Activated effector memory CD4-positive, alpha-beta T cell treated with Interleukin-2 at 50 U/mL for 16 hours (primary cell): ENCODE measurements around the gene HOXD12.

ENCODE experiments used
- DNase-seq: peaks from one replicate; pipeline ENCODE4 v3.0.0-alpha.2; 2020

The HOXD12 gene, protein sequence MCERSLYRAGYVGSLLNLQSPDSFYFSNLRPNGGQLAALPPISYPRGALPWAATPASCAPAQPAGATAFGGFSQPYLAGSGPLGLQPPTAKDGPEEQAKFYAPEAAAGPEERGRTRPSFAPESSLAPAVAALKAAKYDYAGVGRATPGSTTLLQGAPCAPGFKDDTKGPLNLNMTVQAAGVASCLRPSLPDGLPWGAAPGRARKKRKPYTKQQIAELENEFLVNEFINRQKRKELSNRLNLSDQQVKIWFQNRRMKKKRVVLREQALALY

DNA sequence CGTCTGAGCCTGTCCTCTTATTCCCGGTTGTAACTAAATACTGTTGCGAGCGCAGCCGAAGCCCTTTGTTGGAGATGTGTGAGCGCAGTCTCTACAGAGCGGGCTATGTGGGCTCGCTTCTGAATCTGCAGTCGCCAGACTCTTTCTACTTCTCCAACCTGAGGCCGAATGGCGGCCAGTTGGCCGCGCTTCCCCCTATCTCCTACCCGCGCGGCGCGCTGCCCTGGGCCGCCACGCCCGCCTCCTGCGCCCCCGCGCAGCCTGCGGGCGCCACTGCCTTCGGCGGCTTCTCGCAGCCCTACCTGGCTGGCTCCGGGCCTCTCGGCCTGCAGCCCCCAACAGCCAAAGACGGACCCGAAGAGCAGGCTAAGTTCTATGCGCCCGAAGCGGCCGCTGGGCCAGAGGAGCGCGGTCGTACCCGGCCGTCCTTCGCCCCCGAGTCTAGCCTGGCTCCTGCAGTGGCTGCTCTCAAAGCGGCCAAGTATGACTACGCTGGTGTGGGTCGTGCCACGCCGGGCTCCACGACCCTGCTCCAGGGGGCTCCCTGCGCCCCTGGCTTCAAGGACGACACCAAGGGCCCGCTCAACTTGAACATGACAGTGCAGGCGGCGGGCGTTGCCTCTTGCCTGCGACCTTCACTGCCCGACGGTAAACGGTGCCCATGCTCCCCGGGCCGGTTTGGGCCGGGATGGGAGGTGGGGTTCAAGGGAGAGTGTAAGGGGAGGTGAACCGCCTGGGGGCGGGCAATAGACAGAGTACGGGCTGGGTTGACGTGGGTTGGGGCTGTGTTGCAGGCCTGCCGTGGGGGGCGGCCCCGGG, at the start of gene HOXD12:
HOXD12 (plus strand) TSS at position 68 of the 819 bp plus-strand sequence; CDS start at position 75, 7 bp downstream.
- DNase-seq: no peak

DNA sequence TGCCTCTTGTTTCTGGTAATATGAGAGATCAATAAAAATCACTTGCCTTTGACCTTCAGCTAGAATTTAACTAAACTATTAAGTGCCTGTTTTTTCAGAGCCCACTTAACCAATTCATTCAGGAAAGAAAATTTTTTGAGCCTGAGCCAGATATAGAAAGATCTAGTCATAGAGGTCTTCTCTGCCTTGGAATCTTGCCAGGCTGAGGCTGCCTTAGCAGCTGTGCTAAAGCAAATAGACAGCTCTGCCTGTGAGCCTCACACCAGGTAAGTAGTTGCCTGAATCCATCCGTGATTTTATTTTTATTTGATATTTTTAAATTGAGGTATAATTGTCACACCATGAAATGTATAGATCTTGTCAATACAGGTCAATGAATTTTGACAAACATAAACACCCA, 43.2 kb upstream of the HOXD12 start:
- DNase-seq: no peak

DNA sequence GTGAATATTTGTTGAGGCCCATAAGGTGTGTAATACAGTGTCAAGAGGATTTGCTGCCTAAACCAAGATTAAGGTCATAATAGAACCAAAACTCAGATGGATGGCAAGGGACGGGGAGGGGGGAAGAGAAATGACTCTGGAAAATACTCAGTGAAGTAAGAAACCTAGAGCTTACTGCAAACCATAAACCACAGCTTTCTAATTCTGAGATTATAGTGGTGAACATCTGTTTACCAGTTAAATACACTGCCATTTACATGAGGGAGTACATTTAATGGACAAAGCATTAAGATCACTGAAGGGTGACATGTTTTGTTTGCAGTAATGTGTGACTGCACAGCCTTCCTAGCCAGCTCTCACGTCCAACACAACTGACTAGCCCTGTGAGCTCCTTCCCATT, 35.6 kb upstream of the HOXD12 start:
- DNase-seq: no peak

DNA sequence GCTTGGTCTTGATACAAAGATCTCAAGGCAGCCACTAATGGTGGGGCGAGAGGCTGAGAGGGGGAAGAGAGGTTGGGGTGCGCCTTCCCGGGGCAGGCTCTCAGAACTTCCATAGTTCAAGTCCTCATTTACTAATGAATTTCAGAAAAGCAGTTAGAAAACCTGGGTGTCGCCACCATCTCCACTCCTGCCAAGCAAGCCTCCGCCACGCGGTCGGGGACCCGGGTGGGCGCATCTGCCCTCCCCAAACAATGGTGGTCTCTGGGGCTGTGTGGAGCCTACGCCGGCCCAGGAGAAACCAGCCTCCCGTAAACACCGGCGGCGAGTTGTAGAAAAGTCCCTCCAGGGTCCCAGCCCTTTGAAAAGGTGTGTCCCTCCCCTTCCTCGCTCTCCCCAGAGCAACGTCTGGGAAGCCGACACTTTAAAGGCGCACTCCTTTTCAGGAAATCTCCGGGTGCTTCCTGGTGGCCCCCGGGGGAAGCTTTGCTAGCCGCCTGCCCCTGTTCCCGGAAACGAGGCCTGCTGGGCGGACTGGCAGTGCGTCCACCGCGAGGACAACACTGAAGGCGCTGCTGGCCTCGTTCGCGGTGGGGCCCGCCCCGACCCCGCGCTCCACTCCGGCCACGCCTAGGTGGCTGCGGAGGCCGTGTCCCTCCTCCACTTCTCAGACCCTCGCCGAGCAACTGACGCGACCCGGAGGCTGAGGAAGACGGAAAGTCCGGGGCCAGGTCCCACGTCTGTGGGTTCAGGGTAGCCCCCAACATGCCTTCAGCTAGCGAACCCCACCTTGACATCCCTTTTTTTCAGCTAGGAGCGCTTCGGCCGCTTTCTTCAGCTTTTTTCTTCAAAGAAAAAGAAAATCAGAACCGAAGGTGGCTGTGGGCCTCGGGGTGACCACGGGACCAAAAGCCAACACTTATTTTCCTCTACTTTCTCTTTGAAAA, 32.7 kb upstream of the HOXD12 start:
- no peak for DNase-seq

DNA sequence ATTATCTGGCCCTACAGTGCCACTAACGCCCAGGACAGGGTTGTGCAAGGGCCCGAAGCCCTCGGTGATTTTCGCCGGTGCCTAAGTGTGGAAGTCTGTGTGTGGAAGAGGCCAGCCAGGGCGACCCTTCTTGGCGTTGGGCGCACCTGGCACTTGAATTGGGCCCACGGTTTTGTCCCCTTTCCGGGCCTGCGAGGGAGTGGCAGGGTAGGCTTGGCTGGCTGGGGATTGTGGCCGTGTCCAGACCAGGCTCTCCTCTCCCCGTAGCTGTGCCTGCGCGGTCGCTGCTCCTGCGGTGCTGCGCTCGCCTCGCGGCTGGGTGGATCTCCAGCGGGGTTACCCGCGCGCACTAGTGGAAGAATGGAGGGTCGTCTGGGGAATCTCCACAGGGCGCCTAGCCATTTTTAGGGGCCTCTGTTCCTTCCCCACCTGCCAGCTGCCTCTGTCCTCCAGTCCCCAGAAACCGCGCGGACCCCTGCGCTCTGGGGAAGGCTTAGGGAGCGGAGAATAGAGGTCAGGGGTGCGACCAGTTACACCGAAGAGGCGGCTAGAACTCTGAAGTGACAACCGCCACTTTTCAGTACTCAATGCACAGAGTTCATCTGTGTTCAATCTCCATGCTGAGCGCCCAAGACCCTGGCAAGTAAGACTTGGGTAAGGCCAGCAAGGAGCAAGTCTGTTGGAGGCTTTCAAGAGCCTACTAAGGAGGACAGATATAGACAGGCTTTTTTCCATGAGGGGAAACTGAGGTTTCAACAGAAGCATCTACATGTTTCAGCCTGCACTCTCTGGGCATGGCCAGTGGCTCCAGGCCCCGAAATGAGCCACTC, 31.8 kb upstream of the HOXD12 start:
- no peak for DNase-seq

DNA sequence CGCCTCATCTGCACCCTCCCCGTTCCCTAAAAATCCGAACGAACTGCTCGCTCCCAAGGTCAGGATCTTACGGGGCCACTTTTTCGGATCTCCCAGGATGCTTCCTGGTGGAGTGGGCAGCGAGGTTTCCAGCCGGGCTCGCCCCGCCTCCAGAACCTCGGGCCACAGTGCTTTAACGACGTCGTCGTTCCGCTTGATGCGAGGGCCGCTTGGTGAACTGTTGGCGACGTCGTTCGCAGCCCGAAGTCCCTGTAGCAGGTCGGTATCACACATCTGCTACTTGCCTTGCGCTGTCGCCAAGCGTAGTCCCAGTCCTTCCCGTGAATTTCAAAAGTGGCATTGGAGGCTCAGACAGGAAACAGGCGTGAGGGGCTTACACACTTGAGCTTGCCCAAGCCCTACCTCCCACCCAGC, 31.2 kb upstream of the HOXD12 start:
- no peak for DNase-seq

DNA sequence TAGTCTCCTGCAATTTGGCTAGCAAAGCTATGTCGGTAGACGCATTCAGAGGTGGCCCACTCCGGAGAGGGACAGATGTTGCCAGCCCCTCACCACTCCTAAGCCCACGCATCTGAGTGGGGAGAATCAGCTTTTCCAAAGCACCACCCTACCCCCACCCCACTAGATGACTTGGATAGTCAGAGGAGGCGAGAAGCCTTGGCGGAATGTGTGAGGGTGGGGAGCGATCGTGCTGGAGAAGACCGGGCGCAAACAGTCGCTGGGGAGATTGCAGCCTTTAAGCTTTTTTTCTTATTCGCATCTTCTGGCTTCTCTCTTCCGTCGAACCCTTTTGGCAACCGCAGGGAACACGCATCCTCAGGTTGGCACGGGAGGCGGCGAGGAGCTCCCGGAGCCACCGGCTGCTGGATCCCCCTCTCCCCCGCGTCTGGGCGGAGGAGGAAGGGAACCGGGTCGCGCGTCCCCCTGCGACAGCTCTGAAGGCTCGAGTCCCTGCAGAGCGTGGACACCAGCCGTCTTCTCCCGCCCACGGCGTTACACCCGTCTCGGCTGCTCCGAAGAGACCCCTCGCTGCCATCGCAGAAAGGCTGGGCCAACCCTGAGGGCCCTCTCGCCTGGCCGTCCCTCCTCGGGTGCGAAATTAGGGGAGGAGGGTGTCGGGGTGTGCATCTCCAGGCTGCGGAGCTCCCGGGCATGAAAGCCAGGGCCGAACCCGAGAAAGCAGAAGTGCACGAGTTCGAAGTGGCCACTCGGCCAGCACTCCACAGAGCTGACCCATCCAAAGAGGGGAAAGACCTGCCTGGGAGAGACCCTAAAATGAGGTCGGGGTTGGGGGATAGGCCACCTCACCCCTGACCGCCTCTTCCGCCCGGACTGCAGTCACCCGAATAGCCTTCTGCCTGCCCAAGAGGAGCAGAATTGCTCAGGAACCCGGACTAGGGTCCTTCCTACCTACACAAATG, 28.0 kb upstream of the HOXD12 start:
- no peak for DNase-seq

DNA sequence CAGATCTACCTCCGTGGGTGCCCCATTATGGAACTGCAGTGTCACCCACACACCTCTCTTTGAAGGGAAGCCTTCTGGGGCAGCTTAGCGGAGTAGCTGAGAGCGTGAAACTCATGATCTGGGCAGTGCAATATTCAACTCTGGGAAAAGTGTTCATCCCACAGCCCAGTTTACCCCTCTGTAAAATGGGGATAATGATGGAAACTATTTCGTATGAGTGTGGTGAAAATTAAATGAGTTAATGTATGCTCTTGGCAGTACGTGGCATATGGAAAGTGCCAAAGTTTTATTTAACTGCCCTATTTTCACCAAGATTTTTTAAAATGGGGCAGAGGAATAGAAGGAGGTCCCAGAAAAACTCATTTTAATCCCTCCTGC, 27.3 kb upstream of the HOXD12 start:
- DNase-seq: no peak

DNA sequence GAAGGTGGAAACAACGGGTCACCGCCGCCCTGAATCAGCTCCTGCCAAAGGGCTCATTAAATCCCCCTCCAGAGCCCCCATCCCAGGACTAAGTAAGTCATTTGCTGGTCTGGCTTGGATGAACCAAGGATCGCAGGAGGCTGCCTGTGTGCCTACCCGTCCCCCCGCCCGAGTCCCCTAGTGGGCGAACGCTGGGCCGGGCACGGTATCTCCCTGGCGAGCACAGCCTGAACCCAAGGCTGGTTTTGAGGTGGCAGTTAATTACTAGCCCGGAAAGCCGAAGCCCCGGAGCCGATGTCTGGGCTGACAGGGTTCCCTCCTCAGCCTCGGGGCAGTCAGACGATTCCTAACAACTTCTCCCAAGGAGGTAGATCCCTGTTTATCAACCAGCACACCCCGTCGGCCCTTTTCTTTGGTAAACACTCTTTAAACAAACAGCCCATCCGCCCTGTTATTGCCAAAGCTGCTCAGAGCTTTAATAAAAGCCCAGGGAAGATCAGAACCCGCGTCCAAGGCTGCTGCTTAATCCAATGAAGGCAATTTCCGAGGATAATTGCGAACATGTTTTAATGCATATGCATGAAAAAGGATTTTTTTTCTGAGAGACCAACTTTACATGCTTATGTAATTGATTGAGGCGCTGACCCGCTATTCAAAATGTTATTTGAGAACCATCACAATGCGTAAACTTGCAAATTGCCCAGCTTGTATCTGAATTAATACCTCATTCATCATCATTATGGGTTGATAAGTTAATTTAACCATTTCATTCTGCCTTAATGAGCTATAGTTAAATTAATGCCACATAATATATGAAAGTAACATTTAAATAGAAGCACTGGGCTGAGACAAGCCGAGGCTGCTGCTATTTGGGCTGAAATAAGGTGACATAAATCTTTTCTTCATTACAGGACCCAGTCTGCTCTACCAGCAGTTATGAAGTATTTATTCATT, 26.4 kb upstream of the HOXD12 start:
- no peak for DNase-seq

DNA sequence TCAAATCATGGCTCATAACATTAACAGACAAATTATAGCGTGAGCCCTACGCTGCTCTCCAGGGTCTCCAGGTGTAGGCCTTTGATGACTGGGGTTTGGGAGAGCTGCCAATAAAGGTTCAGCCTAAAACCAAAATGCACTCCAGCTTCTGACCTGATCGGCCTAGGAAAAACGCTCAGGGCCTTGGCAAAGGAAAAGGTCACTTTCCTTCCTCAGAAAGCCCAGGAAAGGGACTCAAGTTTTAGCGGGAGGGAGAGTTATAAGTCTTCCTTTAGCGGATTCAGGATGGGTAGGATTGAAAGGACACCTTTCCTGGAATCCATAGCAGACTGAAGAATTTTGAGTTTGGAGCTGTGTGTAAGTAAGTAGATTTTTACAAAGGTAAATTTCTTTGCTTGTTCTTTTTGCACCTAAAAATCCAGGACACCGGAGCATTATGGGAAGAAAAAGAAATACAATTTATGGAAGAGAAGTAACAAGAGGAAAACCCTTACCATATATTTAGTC, 24.6 kb upstream of the HOXD12 start:
- DNase-seq: no peak

DNA sequence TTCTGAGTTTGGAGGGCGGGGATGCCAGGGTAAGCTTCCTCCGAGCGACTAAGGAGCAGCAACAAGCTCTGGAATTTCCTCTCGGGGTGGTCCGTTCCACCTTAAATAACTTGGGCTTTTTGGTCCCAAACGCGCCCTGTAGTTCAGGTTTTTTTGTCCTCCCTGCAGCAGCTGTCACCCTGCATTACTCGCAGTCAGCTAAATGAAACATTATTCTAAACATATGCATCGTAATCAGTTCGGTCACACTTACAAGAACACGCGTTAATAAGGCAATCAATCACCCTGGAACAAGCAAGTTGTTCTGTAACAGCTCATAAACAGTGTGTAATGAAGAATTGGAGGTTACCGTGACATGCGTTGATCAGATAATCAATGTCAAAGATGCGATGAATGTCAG, 24.1 kb upstream of the HOXD12 start:
- DNase-seq: no peak

DNA sequence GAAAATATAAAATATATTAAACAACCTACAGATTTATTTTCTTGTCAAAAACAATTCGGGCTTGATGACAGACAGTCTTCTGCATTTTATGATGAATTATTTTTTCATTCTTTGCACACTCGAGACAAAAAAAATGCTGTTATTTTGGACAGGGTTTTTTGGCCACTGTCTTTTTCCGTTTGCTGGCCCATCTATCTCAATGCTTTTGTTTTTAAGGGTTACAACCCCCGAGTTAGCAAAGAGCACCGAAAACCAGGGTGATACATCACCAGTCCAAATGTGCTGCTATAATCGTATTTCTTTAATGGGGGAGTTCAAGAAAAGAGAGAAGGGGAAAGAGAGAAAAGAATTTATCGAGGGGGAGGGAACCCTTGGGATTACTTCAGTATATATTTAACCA, 23.5 kb upstream of the HOXD12 start:
- DNase-seq: no peak

DNA sequence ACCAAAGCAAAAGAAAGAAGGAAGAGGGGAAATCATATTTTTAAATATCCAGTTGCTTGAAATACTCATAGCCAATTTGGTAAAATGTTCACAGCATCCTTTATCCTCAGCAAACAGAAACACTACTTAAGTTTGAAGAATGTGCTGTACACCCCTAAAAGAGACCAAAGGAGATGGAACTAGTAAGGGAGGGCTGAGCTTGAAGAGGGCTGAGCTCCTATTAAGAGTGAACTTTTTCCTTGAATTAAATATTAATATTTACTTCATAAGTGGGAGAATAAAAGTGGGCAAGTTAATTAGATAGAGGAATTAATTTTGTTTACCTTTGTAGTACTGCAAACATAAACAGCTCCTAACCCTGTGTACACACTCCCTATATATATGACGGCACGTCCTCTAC, 22.8 kb upstream of the HOXD12 start:
- DNase-seq: no peak

DNA sequence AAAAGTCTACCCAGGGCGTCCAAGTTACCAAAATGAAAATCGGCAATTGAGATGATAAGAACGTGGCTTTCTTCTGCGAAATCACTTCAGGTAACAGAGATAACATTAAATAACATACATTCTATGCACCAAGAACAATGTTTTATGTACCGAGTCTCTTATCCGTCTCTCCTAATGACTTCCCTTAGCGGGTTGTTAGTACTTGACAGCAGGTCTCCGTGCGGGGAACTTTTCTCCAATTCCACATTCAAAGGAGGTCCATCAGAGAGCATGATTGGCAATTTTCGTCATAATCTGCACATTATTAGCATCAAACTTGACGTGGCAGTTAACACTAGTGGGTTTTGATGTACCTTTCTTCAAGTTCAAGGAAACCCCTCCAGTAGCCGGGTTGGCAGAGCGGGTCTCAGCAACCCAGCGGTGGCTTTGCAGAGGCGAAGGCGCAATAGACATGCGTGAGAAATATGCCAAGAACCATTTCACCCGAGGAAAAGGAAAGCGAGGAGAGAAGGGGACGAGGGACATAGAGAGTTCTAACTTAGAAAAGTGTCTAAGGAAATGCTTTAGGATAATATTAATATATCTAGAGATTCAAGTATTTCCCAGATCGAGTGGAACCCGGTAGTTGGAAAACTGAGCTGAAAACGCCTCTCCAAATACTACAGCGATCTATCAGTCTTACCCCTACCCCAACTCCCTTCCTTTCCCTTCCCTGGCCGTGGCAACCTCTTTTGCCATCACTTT, 20.9 kb upstream of the HOXD12 start:
- no peak for DNase-seq

DNA sequence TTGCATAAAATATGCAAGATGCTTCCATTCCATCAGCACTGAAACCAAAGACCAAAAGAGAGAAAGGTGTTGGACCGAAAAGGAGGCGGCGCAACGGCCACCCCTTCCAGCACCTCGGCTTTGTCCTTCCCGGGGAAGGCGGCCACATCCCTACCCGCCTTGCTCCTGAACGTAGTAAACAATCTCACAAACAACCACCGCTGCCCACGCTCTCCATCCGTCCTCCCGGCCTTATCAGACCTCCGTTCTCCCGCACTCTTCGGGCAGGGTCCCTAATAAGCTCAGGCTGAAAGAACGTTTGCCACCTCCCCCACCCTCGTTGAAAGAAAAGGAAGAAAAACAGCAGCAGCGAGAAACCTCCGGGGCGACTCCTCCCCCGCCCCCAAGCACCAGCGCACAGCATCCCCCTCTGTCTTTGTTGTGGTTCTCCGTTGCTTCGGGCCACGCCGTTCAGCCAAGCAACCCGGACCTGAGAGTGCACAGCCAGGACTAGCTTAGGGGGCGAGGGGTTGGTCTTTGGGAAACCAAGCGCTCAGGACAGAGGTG, 20.2 kb upstream of the HOXD12 start:
- no peak for DNase-seq

DNA sequence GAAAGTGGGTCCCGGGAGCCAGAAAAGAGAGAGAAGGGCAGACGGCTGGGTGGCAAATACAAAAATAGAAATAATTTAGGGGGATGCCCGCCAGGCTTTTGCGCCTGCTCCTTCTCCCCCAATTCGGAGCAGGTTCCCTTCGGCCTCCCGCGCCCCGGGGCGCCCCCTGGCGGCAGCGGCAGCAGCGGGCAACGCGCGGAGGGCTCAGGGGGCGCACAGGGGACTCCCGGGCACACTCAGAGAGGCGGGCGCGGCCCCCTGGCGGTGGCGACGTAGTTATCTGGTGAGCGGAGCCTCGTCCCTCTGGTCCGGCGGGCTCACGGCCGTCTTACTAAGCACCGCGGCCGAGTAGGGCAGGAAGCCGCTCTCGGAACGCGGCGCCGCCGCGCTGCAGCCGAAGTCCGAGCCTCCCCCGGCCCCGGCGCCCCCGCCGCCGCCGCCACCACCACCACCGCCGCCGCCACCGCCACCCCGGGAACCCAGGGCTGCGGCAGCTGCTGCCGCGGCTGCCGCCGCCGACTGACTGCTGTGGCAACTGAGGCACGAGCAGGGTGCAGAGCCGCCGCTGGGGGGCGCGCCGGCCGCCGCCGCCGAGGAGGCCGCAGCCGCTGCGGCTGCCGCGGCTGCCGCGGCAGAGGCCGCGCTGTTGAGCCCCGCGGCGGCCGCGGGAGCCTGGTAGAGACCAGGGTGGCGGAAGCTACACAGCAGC, 19.6 kb upstream of the HOXD12 start:
- DNase-seq: no peak

DNA sequence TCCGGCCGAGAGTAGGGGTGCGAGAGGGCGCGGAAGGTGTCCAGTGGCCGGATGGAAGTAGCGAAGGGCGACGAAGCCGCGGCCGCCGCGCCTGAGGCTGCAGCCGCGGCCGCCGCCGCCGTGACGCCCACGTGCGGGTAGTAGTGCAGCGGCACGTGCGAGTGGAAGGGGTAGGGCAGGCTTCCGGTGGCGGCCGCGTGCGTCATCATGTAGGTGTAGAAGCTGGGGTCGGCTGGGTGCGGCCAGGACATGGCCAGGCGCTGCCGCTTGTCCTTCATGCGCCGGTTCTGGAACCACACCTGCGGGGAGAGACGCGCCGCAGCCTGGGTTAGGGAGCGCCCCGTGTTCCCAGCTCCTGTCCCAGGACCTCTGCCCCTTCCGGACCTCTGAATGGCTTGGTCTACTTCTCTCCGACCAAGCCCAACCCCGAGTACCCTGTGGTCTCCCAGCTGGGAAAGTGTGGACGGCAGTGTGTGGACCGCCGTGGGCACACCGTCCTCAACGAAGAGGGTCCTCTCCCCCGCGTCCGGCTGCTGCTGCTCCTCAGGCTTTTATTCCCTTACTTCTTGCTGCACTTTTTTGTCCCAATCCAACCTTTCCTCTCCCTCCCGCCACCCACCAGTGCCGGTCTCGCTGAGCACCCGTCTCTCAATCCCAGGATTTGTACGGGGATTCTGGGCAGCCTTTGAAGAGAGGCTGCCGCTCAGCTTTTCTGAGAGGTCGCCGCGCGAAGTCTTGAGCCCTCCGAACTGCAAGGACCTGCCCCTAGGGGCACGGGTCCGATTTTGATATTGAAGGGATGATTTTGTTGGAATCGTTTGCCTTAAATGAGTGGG, 18.8 kb upstream of the HOXD12 start:
- no peak for DNase-seq
